Measurements from ENCODE around the gene SGSM2. TPM values are rescaled to one million over a fixed set of nuclear protein-coding genes. Genes with fewer than 3 reads are reported as not detected.

SGSM2 gene
- polyA plus RNA-seq, 1 experiment: 43.6 TPM

GRCh38 chr17:2321399-2321798, 15.9 kb upstream of the SGSM2 start:
- CTCF ChIA-PET: no interaction called here
- DNase-seq (ENCODE audit: low read depth): no peak
- H3K36me3 ChIP-seq (ENCODE audit: control insufficient read depth, insufficient read depth, low read length): peaks cover 10% of the 10 kb centered on the region
- H3K27me3 ChIP-seq (ENCODE audit: control insufficient read depth, insufficient read depth, low read length): no peaks in the 10 kb centered on the region
- TF ChIP-seq, protein P1, sequence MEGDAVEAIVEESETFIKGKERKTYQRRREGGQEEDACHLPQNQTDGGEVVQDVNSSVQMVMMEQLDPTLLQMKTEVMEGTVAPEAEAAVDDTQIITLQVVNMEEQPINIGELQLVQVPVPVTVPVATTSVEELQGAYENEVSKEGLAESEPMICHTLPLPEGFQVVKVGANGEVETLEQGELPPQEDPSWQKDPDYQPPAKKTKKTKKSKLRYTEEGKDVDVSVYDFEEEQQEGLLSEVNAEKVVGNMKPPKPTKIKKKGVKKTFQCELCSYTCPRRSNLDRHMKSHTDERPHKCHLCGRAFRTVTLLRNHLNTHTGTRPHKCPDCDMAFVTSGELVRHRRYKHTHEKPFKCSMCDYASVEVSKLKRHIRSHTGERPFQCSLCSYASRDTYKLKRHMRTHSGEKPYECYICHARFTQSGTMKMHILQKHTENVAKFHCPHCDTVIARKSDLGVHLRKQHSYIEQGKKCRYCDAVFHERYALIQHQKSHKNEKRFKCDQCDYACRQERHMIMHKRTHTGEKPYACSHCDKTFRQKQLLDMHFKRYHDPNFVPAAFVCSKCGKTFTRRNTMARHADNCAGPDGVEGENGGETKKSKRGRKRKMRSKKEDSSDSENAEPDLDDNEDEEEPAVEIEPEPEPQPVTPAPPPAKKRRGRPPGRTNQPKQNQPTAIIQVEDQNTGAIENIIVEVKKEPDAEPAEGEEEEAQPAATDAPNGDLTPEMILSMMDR (IDR thresholded peaks at IDR 0.05; ENCODE audit: insufficient read depth, low read depth, low read length): no peak
- no peak overlapping the region for H3K4me3 ChIP-seq (ENCODE audit: low read depth, low read length)
- POLR2A ChIA-PET: interaction anchor here (0.8 kb wide), 1 partner anchor 18 kb away, joined by 3 read pairs; the partner anchor contains the start of genes SMG6 and SRR

GRCh38 chr17:2323629-2324314, 13.5 kb upstream of the SGSM2 start:
- no peak overlapping the region for H3K4me3 ChIP-seq (ENCODE audit: low read depth, low read length)
- POLR2A ChIA-PET: no interaction called here
- CTCF ChIA-PET: no interaction called here
- H3K27me3 ChIP-seq (ENCODE audit: control insufficient read depth, insufficient read depth, low read length): no peaks in the 10 kb centered on the region
- H3K36me3 ChIP-seq (ENCODE audit: control insufficient read depth, insufficient read depth, low read length): peaks cover 13% of the 10 kb centered on the region
- no peak for DNase-seq (ENCODE audit: low read depth)
- TF ChIP-seq, protein P1 (IDR thresholded peaks at IDR 0.05; ENCODE audit: insufficient read depth, low read depth, low read length): no peak

DNA sequence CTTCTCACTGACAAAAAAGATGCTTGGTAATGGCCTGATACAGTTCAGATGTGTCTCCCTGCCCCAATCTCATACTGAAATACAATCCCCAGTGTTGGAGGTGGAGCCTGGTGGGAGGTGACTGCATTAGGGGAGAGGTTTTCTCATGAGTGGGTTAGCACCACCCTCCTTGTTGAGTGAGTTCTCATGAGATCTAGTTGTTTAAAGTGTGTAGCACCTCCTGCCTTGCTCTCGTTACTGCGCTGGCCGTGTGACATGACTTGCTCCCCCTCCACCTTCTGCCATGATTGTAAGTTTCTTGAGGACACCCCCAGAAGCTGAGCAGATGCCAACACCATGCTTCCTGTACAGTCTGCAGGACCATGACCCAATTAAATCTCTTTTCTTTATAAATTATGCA, 6.0 kb upstream of the SGSM2 start:
- TF ChIP-seq, protein P1 (IDR thresholded peaks at IDR 0.05; ENCODE audit: insufficient read depth, low read depth, low read length): no peak
- Histone ChIP-seq H3K4me3 (ENCODE audit: low read depth, low read length) (no peak overlapping the region), H3K27me3 (ENCODE audit: control insufficient read depth, insufficient read depth, low read length) (no peaks in the 10 kb centered on the region), H3K36me3 (ENCODE audit: control insufficient read depth, insufficient read depth, low read length) (peaks cover 11% of the 10 kb centered on the region)
- no peak for DNase-seq (ENCODE audit: low read depth)
- CTCF ChIA-PET: interaction anchor here (1.2 kb wide), 1 partner anchor 22 kb away, joined by 3 read pairs; no protein-coding TSS in a partner anchor
- POLR2A ChIA-PET: no interaction called here

- CTCF ChIA-PET: interaction anchor here (1.0 to 2.1 kb wide), 6 partner anchors 10 to 281 kb away, joined by 3 to 10 read pairs (median 4); partner anchors contain the start of gene HIC1
- Histone ChIP-seq H3K4me3 (ENCODE audit: low read depth, low read length) (peak overlapping the region; percentile 69), H3K36me3 (ENCODE audit: control insufficient read depth, insufficient read depth, low read length) (peaks cover 6% of the 10 kb centered on the region), H3K27me3 (ENCODE audit: control insufficient read depth, insufficient read depth, low read length) (no peaks in the 10 kb centered on the region)
- no peak for DNase-seq (ENCODE audit: low read depth)
- TF ChIP-seq, protein P1 (IDR thresholded peaks at IDR 0.05; ENCODE audit: insufficient read depth, low read depth, low read length): no peak
- POLR2A ChIA-PET: no interaction called here
Measured at GRCh38 chr17:2335726-2336214, 1.5 kb upstream of the SGSM2 start.

DNA sequence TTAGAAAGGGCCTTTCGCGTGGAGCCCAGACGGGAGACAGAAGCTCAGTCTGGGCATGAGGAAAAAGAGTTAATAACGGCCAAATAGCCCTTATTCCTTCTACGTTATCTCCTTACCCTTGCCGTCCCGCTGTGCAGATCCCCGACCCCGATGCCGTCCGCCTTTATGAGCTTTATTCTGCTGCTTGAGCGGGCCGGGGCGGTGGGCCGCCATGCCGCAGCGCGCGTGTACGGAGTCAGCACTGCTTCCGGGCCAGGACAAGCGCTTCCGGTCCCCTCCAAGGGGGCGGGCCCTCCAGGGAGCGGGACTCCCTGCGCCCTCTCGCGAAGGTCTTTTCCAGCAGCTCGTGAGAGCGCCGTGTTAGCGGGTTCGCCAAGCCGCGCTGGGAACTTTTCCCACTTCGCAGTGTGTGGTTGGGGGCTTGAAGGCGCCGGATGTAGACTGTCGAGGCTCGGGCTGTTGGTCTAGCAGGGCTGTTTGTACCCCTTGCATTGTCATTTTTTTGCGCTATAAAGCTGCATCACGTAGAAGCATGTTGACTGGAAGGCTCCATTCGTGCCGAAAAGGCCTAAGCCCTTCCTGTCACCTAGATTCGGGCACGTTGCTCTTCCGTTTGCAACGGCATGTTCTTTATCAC, 968 bp upstream of the SGSM2 start, which contains the start of gene TSR1:
Gene TSR1 (minus strand): TSS at position 243 of the 637 bp plus-strand sequence. CDS start 30 bp downstream, at position 213.
- peak; percentile 41 for DNase-seq (ENCODE audit: low read depth)
- ChIA-PET CTCF (interaction anchor here (0.6 to 2.1 kb wide), 11 partner anchors 9 to 283 kb away, joined by 3 to 10 read pairs (median 3); partner anchors contain the start of gene HIC1), POLR2A (no interaction called here)
- peak within 1 kb of the TSS; percentile 69 for H3K4me3 ChIP-seq (ENCODE audit: low read depth, low read length)
- TF ChIP-seq, protein P1 (IDR thresholded peaks at IDR 0.05; ENCODE audit: insufficient read depth, low read depth, low read length): peak; percentile 49
- peaks cover 4% of the 10 kb centered on the region for H3K36me3 ChIP-seq (ENCODE audit: control insufficient read depth, insufficient read depth, low read length)
- H3K27me3 ChIP-seq (ENCODE audit: control insufficient read depth, insufficient read depth, low read length): no peaks in the 10 kb centered on the region

Data from BJ (cell line).